RPMI7951 (cell line): ENCODE measurements around the gene TTLL9. TPM values are rescaled to one million over a fixed set of nuclear protein-coding genes. Genes with fewer than 3 reads are reported as not detected.

Source experiments
- DNase-seq: peaks from one replicate; pipeline ENCODE4 v3.0.0-alpha.2; 2012; ENCODE audit warnings: low read depth
- total RNA-seq: library from RNA; depleted of rRNA; stranded (reverse); fragments of >200 nt; shearing (Covaris generic); gene quantifications from 2 replicates; pipeline ENCODE4 v1.2.3, GENCODE V29; 2014

Gene TTLL9
- total RNA-seq, 1 experiment from 2014 or later, result not detected

DNA sequence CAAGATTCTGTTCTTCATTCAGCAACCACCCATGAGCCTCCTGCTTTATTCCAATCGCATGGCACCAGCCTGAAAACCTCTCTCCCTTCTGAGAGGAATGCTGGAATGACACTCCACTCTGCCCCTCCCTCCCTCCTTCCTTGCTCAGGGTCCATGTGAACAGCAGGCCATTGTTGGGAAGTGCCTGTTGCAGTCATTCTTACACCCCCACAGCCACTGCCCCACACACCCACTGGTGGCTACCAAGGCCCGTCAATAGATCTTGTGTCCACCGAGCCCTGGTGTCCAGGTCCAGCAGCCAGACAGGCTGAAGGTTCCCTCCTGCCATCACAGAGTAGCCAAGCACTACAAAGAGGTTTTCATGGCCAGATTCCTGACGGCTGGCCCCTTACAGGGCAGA lies 74.9 kb downstream of the TTLL9 start:
- no peak for DNase-seq

DNA sequence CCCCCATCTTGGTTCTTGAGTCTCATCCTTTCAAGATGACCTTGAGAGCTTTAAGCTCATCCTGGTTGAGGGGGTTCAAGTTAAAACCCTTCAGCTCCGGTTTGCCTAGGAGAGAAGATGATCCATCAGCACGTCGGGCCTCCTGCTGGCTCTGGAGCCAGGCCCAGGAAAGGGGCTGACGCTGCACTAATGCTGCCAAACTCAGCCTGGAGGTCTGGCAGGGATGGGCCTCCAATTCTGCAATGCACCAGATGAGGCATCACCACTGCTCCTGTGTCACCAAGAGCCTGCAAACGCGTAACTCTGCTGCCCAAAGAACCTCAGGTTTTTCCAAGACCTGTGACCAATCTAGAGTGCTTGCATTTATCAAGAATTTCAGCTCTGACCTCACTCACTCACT lies 75.4 kb downstream of the TTLL9 start:
- no peak for DNase-seq

DNA sequence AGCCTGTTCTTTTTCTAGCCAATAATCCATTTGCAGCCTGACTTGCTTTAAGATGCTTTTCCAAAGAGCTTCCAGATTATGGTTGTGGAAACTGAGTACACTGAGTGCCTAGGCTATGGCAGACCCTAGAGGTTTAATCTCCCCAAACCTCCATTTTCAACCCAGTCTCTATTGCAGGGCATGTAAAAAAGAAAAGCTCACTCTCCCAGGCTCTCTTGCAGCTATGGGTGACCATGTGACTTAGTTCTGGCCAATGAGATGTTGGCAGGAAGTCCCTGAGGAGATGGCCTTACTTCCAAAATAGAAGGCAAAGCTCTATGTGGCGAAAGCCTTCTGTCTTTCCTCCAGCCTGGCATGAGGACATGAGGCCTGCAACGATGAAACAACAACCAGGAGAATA lies 77.6 kb downstream of the TTLL9 start:
- DNase-seq, result no peak

- no peak for DNase-seq
Observed at GRCh38 chr20:31949877-31950646, 79.6 kb downstream of the TTLL9 start.

DNA sequence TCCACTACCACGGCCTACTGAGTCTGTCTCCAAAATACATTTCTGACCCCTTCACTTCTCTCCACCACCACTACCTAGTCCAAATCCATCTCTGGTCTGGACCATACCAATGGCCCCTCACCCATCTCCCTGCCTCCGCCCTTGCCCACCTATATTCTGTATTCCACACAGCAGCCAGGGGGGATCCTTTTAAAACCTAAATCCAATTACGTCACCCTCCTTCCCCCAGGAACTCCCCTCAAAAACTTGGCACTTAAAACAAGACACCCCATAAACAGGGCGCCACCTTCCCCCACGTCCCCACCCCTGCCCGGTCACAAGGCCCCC lies 80.7 kb downstream of the TTLL9 start:
- no peak for DNase-seq

GRCh38 chr20:31951530-31952453 lies 81.4 kb downstream of the TTLL9 start, which contains the start of gene PDRG1:
Gene PDRG1, minus strand, starts transcription at chr20:31952046. Its CDS starts 85 bp downstream, at chr20:31951961.
- DNase-seq, result peak; percentile 95

- no peak for DNase-seq
Observed at GRCh38 chr20:31953556-31954148, 83.2 kb downstream of the TTLL9 start.

DNA sequence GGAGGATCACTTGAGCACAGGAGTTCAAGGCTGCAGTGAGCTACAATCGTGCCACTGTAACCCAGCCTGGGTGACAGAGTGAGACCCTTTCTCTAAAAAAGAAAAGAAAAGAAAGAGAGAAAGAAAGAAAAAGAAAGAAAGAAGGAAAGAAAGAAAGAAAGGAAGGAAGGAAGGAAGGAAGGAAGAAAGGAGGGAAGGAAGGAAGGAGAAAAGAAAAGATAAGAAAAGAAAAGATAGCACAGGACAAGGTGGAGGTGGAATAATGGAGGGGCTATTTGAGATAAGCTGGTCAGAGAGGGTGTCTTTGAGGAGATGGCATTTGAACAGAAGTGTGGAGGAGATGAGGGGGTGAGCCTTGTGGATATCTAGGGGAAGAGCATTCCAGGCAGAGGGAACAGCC lies 84.1 kb downstream of the TTLL9 start:
- DNase-seq, result no peak

- DNase-seq, result no peak
Observed at GRCh38 chr20:31956556-31957526, 86.4 kb downstream of the TTLL9 start.

- no peak for DNase-seq
Observed at GRCh38 chr20:31962761-31963160, 92.3 kb downstream of the TTLL9 start.

- no peak for DNase-seq
Observed at GRCh38 chr20:31963889-31964288, 93.5 kb downstream of the TTLL9 start.

GRCh38 chr20:31966991-31967655 lies 96.7 kb downstream of the TTLL9 start:
- no peak for DNase-seq

- no peak for DNase-seq
Observed at GRCh38 chr20:31967830-31968249, 97.4 kb downstream of the TTLL9 start, which contains the start of gene XKR7. Gene XKR7, plus strand, starts transcription at chr20:31968151. Its CDS starts 25 bp downstream, at chr20:31968176.

- peak; percentile 57 for DNase-seq
Observed at GRCh38 chr20:31968291-31969126, 98.1 kb downstream of the TTLL9 start.

DNA sequence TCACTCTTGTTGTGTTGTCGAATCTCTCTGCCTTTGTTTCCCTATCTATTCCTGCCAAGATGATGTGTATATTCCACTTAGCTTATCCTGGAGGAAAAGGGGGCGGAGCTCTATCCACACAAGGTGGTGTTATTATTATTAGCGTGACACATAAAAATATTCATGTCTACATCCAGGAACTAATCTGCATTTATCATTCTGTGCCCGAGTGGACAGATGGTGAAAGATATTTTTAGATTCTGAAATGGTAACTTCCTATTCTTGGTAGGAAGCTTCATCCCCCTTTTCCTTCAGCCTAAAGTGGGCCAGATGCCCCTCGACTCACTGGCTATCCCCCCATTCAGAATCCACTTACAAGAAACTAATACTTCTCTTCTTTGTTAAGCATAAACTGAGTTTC lies 99.6 kb downstream of the TTLL9 start:
- DNase-seq, result no peak

- DNase-seq, result peak; percentile 35
Observed at GRCh38 chr20:31972471-31973021, 102.1 kb downstream of the TTLL9 start.

DNA sequence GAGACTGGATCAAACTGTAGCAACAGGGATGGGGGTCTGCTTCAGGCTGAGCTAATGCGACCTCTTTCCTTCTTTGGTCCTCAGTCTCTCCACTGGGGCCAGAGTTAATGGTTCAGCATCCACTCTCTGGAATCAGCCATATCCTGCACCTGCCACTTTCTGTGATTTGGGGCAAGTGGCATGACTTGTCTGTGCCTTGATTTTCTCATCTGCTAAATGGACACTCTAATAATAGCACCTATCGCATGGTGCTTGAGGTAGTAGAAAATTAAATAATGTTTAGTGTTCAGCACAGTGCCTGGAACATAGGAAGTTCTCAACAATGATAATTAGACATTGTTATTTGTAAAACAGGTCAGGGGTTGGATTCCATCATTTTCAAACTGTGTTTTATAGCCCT lies 103.9 kb downstream of the TTLL9 start:
- no peak for DNase-seq

DNA sequence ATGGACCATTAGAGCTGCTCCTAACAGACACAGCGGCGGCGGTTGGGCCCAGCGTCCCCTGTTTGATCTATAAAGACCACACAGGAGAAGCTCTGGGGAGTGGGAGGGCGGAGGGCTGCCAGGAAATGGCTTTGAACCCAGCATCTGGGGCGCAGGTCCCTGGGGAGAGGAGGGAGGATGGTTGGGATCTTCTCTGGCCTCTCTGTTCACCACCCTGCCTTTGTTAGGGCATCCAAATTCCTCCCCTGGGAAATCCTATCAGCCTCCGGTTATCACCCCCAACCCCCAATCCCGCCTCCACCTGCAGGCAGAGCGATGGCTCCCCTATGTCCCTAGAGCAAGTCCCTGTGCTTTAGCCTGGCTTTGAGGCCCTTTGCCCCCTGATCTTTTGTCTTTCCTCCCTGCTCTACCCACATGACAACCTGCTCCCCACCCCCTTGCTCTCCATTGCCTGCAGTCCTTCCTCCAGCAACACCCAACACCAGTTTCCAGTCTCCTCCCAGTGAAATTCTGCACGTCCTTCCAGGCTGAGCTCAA lies 104.6 kb downstream of the TTLL9 start:
- no peak for DNase-seq

DNA sequence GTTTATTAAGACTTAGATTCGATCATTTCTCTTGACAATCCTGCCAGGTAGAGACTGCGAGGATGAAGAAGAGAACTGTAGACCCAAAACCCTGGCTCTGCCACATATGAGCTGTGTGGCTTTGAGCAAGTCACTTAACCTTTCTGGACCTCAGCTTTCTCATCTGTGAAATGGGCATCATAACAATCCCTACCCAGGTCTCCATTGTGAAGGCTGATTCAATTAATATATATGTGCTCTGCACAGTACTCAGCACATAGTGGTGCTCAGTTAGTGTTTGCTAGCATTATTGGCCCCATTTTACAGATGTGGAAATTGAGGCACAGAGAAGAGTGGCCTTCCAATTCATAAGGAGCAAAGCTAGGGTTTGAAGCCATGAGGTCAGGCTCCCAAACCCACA lies 105.4 kb downstream of the TTLL9 start:
- no peak for DNase-seq
